OCI-LY7 (cell line): ENCODE data around the gene SLC6A14. TPM values are rescaled to one million over a fixed set of nuclear protein-coding genes. Genes with fewer than 3 reads are reported as not detected.

Experiments used
- BruUV-seq: library from RNA; stranded (reverse); fragments of 400-500 nt; replicated peaks from 2 replicates; lab custom pipeline; 2021; lab: Mats Ljungman, UMichigan
- CTCF ChIA-PET: fragments of 300-600 bp; sonication (Branson Sonifier 250); formaldehyde crosslinking; loops from one replicate; lab custom pipeline; 2022; ENCODE audit warnings: antibody characterized with exemption; ENCODE audit not compliant: unreplicated experiment; lab: Charles Lee
- POLR2A ChIA-PET: fragments of 300-600 bp; sonication (Branson Sonifier 250); formaldehyde crosslinking; loops from one replicate; lab custom pipeline; 2022; ENCODE audit warnings: antibody characterized with exemption; lab: Charles Lee
- DNase-seq: peaks from one replicate; pipeline ENCODE4 v3.0.0-alpha.2; 2015; ENCODE audit warnings: low spot score
- H2AFZ ChIP-seq: fragments of 200-600 bp; sonication (generic), shearing (Covaris generic); 2 replicates; pipeline ENCODE4 v1.6.1; 2014; ENCODE audit warnings: mild to moderate bottlenecking, antibody characterized with exemption, low read length, moderate library complexity
- H3K27ac ChIP-seq: fragments of 200-600 bp; sonication (generic); 2 replicates; pipeline ENCODE4 v1.5.1; 2014; ENCODE audit warnings: mixed run types, low read depth, mild to moderate bottlenecking, moderate library complexity, low read length, inconsistent platforms; ENCODE audit not compliant: poor library complexity, severe bottlenecking
- H3K36me3 ChIP-seq: fragments of 200-600 bp; sonication (generic); 2 replicates; pipeline ENCODE4 v1.6.1; 2014; ENCODE audit warnings: mild to moderate bottlenecking, antibody characterized with exemption, low read length, moderate library complexity, mixed read lengths; ENCODE audit not compliant: insufficient read depth
- H3K4me1 ChIP-seq: fragments of 200-600 bp; sonication (generic); 2 replicates; pipeline ENCODE4 v1.5.1; 2014; ENCODE audit warnings: mild to moderate bottlenecking, low read length; ENCODE audit not compliant: insufficient read depth, poor library complexity, severe bottlenecking
- H3K4me2 ChIP-seq: fragments of 200-600 bp; sonication (generic); 2 replicates; pipeline ENCODE4 v1.6.1; 2014; ENCODE audit warnings: mild to moderate bottlenecking, low read length
- H3K4me3 ChIP-seq: fragments of 200-600 bp; sonication (generic); 2 replicates; pipeline ENCODE4 v1.5.1; 2014; ENCODE audit warnings: mild to moderate bottlenecking, low read depth, low read length; ENCODE audit not compliant: poor library complexity, severe bottlenecking
- H3K79me2 ChIP-seq: fragments of 200-600 bp; sonication (generic); 2 replicates; pipeline ENCODE4 v1.6.1; 2016; ENCODE audit warnings: low read depth, mild to moderate bottlenecking, low read length, moderate library complexity, mixed read lengths; ENCODE audit not compliant: insufficient read depth
- H3K9me2 ChIP-seq: fragments of 200-600 bp; sonication (generic); 2 replicates; pipeline ENCODE4 v1.6.1; 2016; ENCODE audit warnings: mild to moderate bottlenecking, low read length, mixed read lengths; ENCODE audit not compliant: insufficient read depth
- H3K9me3 ChIP-seq: fragments of 200-600 bp; sonication (generic); 2 replicates; pipeline ENCODE4 v1.6.1; 2014; ENCODE audit warnings: mild to moderate bottlenecking, mixed run types, low read length, mixed read lengths
- H4K20me1 ChIP-seq: fragments of 200-600 bp; sonication (generic); 2 replicates; pipeline ENCODE4 v1.6.1; 2014; ENCODE audit warnings: mild to moderate bottlenecking, antibody characterized with exemption, low read length, moderate library complexity, mixed read lengths; ENCODE audit not compliant: insufficient read depth
- EZH2phosphoT487 ChIP-seq: fragments of 200-600 bp; sonication (generic); IDR thresholded peaks from 2 replicates; pipeline ENCODE4 v1.6.1; 2018; ENCODE audit warnings: low read depth, borderline replicate concordance, mild to moderate bottlenecking, mixed run types, antibody characterized with exemption, low read length, moderate library complexity, mixed read lengths
- intact Hi-C: fragments of 100-400 bp; cut with micrococcal nuclease; formaldehyde crosslinking; loops from one replicate; pipeline ENCODE4 v1.10.0; 2022; ENCODE audit not compliant: unreplicated experiment
- total RNA-seq, 2 experiments: library from RNA; depleted of rRNA in 1 of 2; stranded (reverse); fragments of >200 nt in 1 of 2; shearing (Covaris generic) in 1 of 2; gene quantifications; 2 replicates each; pipeline ENCODE4 v1.2.3, GENCODE V29; 2014 to 2022
- TF ChIP-seq, protein P1 (sequence below): fragments of 200-600 bp; sonication (generic); conservative IDR thresholded peaks from 2 replicates; pipeline ENCODE4 v1.5.1; 2014; ENCODE audit warnings: mild to moderate bottlenecking, antibody characterized with exemption, low read length, moderate library complexity, mixed read lengths

Gene SLC6A14
- total RNA-seq, 2 experiments from 2014 or later = not detected

DNA sequence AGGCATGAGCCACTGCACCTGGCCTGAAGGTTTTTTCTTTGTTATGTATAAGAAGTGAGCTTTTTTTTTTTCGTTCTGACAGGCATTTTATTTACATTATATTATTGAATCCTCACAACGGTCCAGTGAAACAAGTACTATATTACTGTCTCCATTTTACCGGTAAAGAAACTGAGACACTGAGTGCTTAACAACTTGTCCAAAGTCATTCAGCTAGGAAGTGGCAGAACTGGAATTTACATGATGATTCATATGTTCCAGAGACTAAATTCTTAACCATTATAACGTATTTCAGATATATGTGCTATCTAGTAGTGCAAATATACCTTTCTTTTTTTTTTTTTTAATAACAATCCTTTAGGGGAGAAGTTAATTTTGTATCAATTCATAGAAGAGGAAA lies 18.4 kb upstream of the SLC6A14 start:
- POLR2A ChIA-PET = no interaction called here

DNA sequence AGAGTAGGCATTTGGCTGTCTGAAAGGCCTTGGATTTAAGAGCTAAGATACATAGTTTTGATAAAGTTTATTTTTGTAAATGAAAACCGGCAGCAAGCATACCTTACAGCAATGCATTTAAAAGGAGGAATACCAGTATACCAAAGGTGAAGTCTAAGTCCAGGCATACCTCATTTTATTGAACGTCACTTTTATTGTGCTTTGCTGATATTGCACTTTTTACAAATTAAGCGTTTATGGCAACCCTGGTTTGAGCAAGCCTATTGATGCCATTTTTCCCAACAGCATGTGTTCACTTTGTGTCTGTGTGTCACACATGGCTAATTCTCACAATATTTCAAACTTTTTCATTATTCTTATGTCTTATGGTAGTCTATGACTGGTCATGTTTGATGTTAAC lies 8.4 kb upstream of the SLC6A14 start:
- Histone ChIP-seq H3K27ac (no peak overlapping the region), H4K20me1 (no peaks in the 10 kb centered on the region), H3K36me3 (no peaks in the 10 kb centered on the region), H2AFZ (no peak overlapping the region), H3K9me2 (no peaks in the 10 kb centered on the region), H3K79me2 (no peaks in the 10 kb centered on the region), H3K9me3 (no peaks in the 10 kb centered on the region), H3K4me1 (no peaks in the 10 kb centered on the region), H3K4me2 (no peak overlapping the region), H3K4me3 (no peak overlapping the region)
- TF ChIP-seq EZH2phosphoT487 = no peak
- TF ChIP-seq, protein P1, sequence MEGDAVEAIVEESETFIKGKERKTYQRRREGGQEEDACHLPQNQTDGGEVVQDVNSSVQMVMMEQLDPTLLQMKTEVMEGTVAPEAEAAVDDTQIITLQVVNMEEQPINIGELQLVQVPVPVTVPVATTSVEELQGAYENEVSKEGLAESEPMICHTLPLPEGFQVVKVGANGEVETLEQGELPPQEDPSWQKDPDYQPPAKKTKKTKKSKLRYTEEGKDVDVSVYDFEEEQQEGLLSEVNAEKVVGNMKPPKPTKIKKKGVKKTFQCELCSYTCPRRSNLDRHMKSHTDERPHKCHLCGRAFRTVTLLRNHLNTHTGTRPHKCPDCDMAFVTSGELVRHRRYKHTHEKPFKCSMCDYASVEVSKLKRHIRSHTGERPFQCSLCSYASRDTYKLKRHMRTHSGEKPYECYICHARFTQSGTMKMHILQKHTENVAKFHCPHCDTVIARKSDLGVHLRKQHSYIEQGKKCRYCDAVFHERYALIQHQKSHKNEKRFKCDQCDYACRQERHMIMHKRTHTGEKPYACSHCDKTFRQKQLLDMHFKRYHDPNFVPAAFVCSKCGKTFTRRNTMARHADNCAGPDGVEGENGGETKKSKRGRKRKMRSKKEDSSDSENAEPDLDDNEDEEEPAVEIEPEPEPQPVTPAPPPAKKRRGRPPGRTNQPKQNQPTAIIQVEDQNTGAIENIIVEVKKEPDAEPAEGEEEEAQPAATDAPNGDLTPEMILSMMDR = no peak
- POLR2A ChIA-PET = no interaction called here
- CTCF ChIA-PET = no interaction called here
- BruUV-seq = no TSS peak
- no peak for DNase-seq
- intact Hi-C loops = no loop called here

More for the DNA sequence above, 18.4 kb upstream of the SLC6A14 start:
- H3K9me2 ChIP-seq = no peaks in the 10 kb centered on the region
- H3K36me3 ChIP-seq = no peaks in the 10 kb centered on the region
- intact Hi-C loops = no loop called here
- CTCF ChIA-PET = no interaction called here
- H3K4me3 ChIP-seq = no peak overlapping the region
- H3K4me2 ChIP-seq = no peak overlapping the region
- BruUV-seq = no TSS peak
- H3K27ac ChIP-seq = no peak overlapping the region
- no peaks in the 10 kb centered on the region for H3K9me3 ChIP-seq
- no peak for TF ChIP-seq EZH2phosphoT487
- TF ChIP-seq, protein P1 = no peak
- no peaks in the 10 kb centered on the region for H4K20me1 ChIP-seq
- no peak overlapping the region for H2AFZ ChIP-seq
- no peaks in the 10 kb centered on the region for H3K79me2 ChIP-seq
- DNase-seq = no peak
- no peaks in the 10 kb centered on the region for H3K4me1 ChIP-seq

DNA sequence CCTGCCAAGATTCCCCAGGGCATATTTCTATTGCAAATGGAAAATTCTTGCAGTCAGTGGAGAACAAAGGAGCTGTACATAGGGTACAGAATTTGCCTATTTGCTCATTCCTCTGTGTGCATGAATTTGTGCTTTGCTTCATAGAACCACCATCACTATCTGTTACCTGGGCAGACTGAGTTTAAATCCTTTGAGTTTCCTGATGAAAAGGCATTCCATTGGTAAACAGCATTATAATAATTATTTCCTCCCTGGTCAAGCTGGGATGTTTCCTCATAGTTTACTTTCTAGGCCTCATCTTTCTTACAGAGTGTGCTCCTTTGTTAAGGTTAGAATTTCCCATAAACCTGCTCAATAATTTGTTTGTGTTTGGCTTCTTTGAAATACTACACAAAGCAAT lies 809 bp upstream of the SLC6A14 start:
- H3K9me2 ChIP-seq = no peaks in the 10 kb centered on the region
- CTCF ChIA-PET = no interaction called here

More for the DNA sequence above, 809 bp upstream of the SLC6A14 start:
- Histone ChIP-seq H3K27ac (no peak overlapping the region), H3K36me3 (no peaks in the 10 kb centered on the region), H4K20me1 (no peaks in the 10 kb centered on the region), H3K4me2 (no peak overlapping the region), H3K4me1 (no peaks in the 10 kb centered on the region), H2AFZ (no peak overlapping the region), H3K4me3 (no peak overlapping the region), H3K9me3 (no peaks in the 10 kb centered on the region), H3K79me2 (no peaks in the 10 kb centered on the region)
- POLR2A ChIA-PET = no interaction called here
- BruUV-seq = no TSS peak
- intact Hi-C loops = no loop called here
- DNase-seq = no peak
- TF ChIP-seq, protein P1 = no peak
